Nephron progenitor cell (in vitro differentiated cells): ENCODE results near the gene ZNF396.

ENCODE experiments used
- DNase-seq: peaks from one replicate; pipeline ENCODE4 v3.0.0; 2021
- H3K27ac Mint-ChIP-seq: 2 replicates; pipeline ENCODE4 v1.8.0; 2021; ENCODE audit warnings: mild to moderate bottlenecking, moderate library complexity, mixed read lengths
- H3K27me3 Mint-ChIP-seq: 2 replicates; pipeline ENCODE4 v1.8.0; 2021; ENCODE audit warnings: mild to moderate bottlenecking, low read depth, mixed read lengths; ENCODE audit not compliant: poor library complexity
- H3K36me3 Mint-ChIP-seq: 2 replicates; pipeline ENCODE4 v1.8.0; 2021; ENCODE audit warnings: low read depth, mixed read lengths
- H3K4me1 Mint-ChIP-seq: 2 replicates; pipeline ENCODE4 v1.8.0; 2021; ENCODE audit warnings: mixed read lengths
- H3K4me3 Mint-ChIP-seq: 2 replicates; pipeline ENCODE4 v1.8.0; 2021; ENCODE audit warnings: mild to moderate bottlenecking, moderate library complexity, mixed read lengths
- H3K9me3 Mint-ChIP-seq: 2 replicates; pipeline ENCODE4 v1.8.0; 2021; ENCODE audit warnings: mild to moderate bottlenecking, moderate library complexity, mixed read lengths
- CTCF ChIP-seq: fragments of 200-600 bp; sonication (generic); IDR thresholded peaks from 2 replicates; pipeline ENCODE4 v1.5.0; 2021; ENCODE audit warnings: antibody characterized with exemption

Gene ZNF396

GRCh38 chr18:35368595-35368994 lies 8.5 kb downstream of the ZNF396 start:
- no peaks in the 10 kb centered on the region for H3K36me3 Mint-ChIP-seq
- no peak overlapping the region for H3K27ac Mint-ChIP-seq
- TF ChIP-seq CTCF = no peak
- H3K4me3 Mint-ChIP-seq = no peak overlapping the region
- DNase-seq = no peak
- no peaks in the 10 kb centered on the region for H3K4me1 Mint-ChIP-seq
- no peaks in the 10 kb centered on the region for H3K9me3 Mint-ChIP-seq
- H3K27me3 Mint-ChIP-seq = no peaks in the 10 kb centered on the region

- no peak for DNase-seq
- no peak overlapping the region for H3K4me3 Mint-ChIP-seq
- peaks cover 5% of the 10 kb centered on the region for H3K36me3 Mint-ChIP-seq
- H3K27ac Mint-ChIP-seq = no peak overlapping the region
- H3K4me1 Mint-ChIP-seq = no peaks in the 10 kb centered on the region
- H3K27me3 Mint-ChIP-seq = no peaks in the 10 kb centered on the region
- TF ChIP-seq CTCF = no peak
- peaks cover 17% of the 10 kb centered on the region for H3K9me3 Mint-ChIP-seq
These were observed 14.6 kb downstream of the ZNF396 start for GRCh38 chr18:35362531-35362930.

DNA sequence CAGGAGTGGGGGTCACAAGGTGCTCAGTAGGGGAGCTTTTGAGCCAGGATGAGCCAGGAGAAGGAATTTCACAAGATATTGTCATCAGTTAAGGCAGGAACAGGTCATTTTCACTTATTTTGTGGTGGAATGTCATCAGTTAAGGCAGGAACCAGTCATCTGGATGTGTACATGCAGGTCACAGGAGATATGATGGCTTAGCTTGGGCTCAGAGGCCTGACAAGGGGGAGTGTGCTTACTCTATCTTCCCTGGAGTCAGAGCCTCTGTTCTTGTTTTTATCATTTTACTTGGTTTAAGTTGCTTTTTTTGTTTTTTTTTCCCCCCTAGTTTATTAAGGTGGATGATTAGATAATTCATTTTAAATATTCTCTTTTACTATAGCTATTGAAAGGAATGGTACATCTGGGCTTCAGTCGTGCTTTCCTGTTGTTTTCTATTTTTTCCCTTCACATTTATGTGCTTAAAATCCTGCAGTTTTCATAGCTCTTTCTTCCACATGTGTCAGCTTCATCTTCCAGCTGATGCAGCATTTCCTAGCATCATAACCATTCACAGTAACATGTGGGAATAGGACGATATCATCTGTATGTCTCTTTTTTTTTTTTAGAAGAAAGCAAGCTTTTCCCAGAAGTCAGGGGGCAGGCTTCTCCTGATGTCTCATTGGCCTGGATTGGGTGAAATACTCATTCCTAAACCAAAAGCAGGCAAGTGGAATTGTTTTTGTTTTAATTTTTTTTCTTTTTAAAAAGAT lies 15.4 kb downstream of the ZNF396 start:
- H3K4me1 Mint-ChIP-seq = no peaks in the 10 kb centered on the region
- peaks cover 17% of the 10 kb centered on the region for H3K9me3 Mint-ChIP-seq
- no peak for DNase-seq
- no peak overlapping the region for H3K27ac Mint-ChIP-seq
- H3K27me3 Mint-ChIP-seq = no peaks in the 10 kb centered on the region
- TF ChIP-seq CTCF = no peak
- peaks cover 5% of the 10 kb centered on the region for H3K36me3 Mint-ChIP-seq
- no peak overlapping the region for H3K4me3 Mint-ChIP-seq

DNA sequence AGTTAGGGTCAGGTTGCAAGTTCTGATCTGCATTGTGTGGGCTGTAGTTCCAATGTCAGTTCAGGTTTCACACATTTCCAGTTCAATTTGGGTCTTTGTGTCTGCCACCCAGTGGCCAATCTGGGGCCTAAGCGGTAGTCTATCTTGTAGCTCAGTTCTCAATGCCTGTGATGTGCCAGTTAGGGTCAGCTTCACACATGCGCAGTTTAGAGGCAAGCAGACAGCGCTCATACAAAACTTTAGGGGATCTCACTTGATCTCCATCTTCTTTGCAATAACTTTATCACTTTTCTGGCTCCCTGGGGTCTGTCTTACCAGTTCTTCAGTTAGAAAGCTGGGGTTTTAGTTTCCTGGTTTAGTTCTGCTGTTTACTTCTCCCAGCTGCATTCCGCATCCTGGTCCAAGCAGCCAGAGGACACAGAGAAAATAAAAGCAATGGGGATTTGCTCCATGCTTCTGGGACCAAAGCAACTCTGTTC lies 22.0 kb downstream of the ZNF396 start:
- DNase-seq = peak; percentile 63
- peak; percentile 59 for TF ChIP-seq CTCF
- Mint-ChIP-seq H3K4me1 (peaks cover 16% of the 10 kb centered on the region), H3K27ac (no peak overlapping the region), H3K4me3 (peak overlapping the region; percentile 53), H3K9me3 (peaks cover 35% of the 10 kb centered on the region), H3K36me3 (peaks cover 6% of the 10 kb centered on the region), H3K27me3 (no peaks in the 10 kb centered on the region)

- Mint-ChIP-seq H3K27ac (no peak overlapping the region), H3K9me3 (peaks cover 32% of the 10 kb centered on the region)
These were observed 24.4 kb downstream of the ZNF396 start for GRCh38 chr18:35352778-35353177.

More at GRCh38 chr18:35352778-35353177, 24.4 kb downstream of the ZNF396 start:
- H3K4me1 Mint-ChIP-seq = peaks cover 20% of the 10 kb centered on the region
- H3K4me3 Mint-ChIP-seq = no peak overlapping the region
- TF ChIP-seq CTCF = no peak
- H3K27me3 Mint-ChIP-seq = no peaks in the 10 kb centered on the region
- H3K36me3 Mint-ChIP-seq = peaks cover 6% of the 10 kb centered on the region
- DNase-seq = no peak
